GM12892 (cell line): ENCODE data around the gene P2RY11.

Experiments used
- POLR2A ChIP-seq: IDR thresholded peaks from 2 replicates; pipeline ENCODE4 v1.6.1; 2011; ENCODE audit warnings: low read depth, low read length, control low read depth
- POLR2AphosphoS5 ChIP-seq: IDR thresholded peaks from 2 replicates; pipeline ENCODE4 v1.6.1; 2011; ENCODE audit warnings: low read depth, low read length, control low read depth
- TAF1 ChIP-seq: IDR thresholded peaks from 2 replicates; pipeline ENCODE4 v1.6.1; 2011; ENCODE audit warnings: low read depth, mild to moderate bottlenecking, control low read depth, low read length, borderline replicate concordance

GRCh38 chr19:10089801-10090375 lies 21.6 kb upstream of the P2RY11 start:
- TF ChIP-seq POLR2AphosphoS5, result no peak
- TF ChIP-seq POLR2A, result no peak
- no peak for TF ChIP-seq TAF1
